IMR-90 (cell line): ENCODE results near the gene ARHGAP18. TPM values are rescaled to one million over a fixed set of nuclear protein-coding genes. Genes with fewer than 3 reads are reported as not detected.

Experiments
- ATAC-seq: fragments of 200-7000 bp; cut with Tn5 transposase; 2 replicates; pipeline ENCODE4 v1.9.1; 2020; ENCODE audit warnings: low read depth, mild to moderate bottlenecking, moderate library complexity
- BruUV-seq: library from RNA; stranded (reverse); fragments of 400-500 nt; replicated peaks from 2 replicates; lab custom pipeline; 2021; lab: Mats Ljungman, UMichigan
- CTCF ChIA-PET: fragments of 300-600 bp; formaldehyde crosslinking; extraction: SDS; loops from one replicate; lab custom pipeline; 2021; ENCODE audit warnings: antibody characterized with exemption; lab: Yijun Ruan, JAX
- POLR2A ChIA-PET: fragments of 300-600 bp; sonication (Branson Sonifier 250); formaldehyde crosslinking; loops from one replicate; lab custom pipeline; 2022; ENCODE audit warnings: antibody characterized with exemption; ENCODE audit not compliant: unreplicated experiment; lab: Charles Lee
- DNase-seq: peaks from one replicate; pipeline ENCODE4 v3.0.0; 2013
- H2AFZ ChIP-seq: replicated peaks from 2 replicates; pipeline ENCODE3; 2013; ENCODE audit warnings: low read length, mild to moderate bottlenecking; ENCODE audit not compliant: poor library complexity
- H2AK5ac ChIP-seq: 2 replicates; pipeline ENCODE4 v1.6.1; 2013; ENCODE audit warnings: low read depth, low read length, inconsistent platforms
- H2AK9ac ChIP-seq: replicated peaks from 2 replicates; pipeline ENCODE3; 2013; ENCODE audit warnings: mild to moderate bottlenecking, low read depth, low read length, moderate library complexity; ENCODE audit not compliant: poor library complexity
- H2BK120ac ChIP-seq: 2 replicates; pipeline ENCODE4 v1.6.1; 2013; ENCODE audit warnings: low read depth, low read length, inconsistent platforms
- H2BK15ac ChIP-seq: 3 replicates; pipeline ENCODE4 v1.6.1; 2013; ENCODE audit warnings: low read depth, low read length, inconsistent platforms
- H2BK20ac ChIP-seq: 2 replicates; pipeline ENCODE4 v1.6.1; 2013; ENCODE audit warnings: low read depth, mild to moderate bottlenecking, inconsistent platforms, low read length, moderate library complexity
- H2BK5ac ChIP-seq: 2 replicates; pipeline ENCODE4 v1.6.1; 2013; ENCODE audit warnings: mild to moderate bottlenecking, low read depth, low read length, inconsistent platforms; ENCODE audit not compliant: poor library complexity, severe bottlenecking
- H3K14ac ChIP-seq: replicated peaks from 2 replicates; pipeline ENCODE4 v1.6.1; 2013; ENCODE audit warnings: low read depth, low read length, inconsistent platforms
- H3K18ac ChIP-seq: 2 replicates; pipeline ENCODE4 v1.6.1; 2013; ENCODE audit warnings: low read depth, low read length, control low read depth
- H3K23ac ChIP-seq: 2 replicates; pipeline ENCODE4 v1.6.1; 2013; ENCODE audit warnings: low read depth, low read length, inconsistent platforms
- H3K27ac ChIP-seq: 2 replicates; pipeline ENCODE4 v1.5.1; 2013; ENCODE audit warnings: mild to moderate bottlenecking, control low read depth, low read length; ENCODE audit not compliant: insufficient read depth
- H3K27me3 ChIP-seq: 2 replicates; pipeline ENCODE4 v1.6.1; 2013; ENCODE audit warnings: low read length; ENCODE audit not compliant: control insufficient read depth, insufficient read depth
- H3K36me3 ChIP-seq: 2 replicates; pipeline ENCODE4 v1.6.1; 2013; ENCODE audit warnings: low read length, mixed read lengths; ENCODE audit not compliant: control insufficient read depth, insufficient read depth
- H3K4ac ChIP-seq: 2 replicates; pipeline ENCODE4 v1.6.1; 2013; ENCODE audit warnings: low read depth, low read length, inconsistent platforms
- H3K4me1 ChIP-seq: 2 replicates; pipeline ENCODE4 v1.6.1; 2013; ENCODE audit warnings: low read length, mixed read lengths; ENCODE audit not compliant: control insufficient read depth, insufficient read depth
- H3K4me2 ChIP-seq: 2 replicates; pipeline ENCODE4 v1.6.1; 2013; ENCODE audit warnings: low read depth, mild to moderate bottlenecking, control low read depth, low read length, moderate library complexity
- H3K4me3 ChIP-seq: 2 replicates; pipeline ENCODE4 v1.5.1; 2013; ENCODE audit warnings: low read depth, mild to moderate bottlenecking, control low read depth, low read length, moderate library complexity; ENCODE audit not compliant: insufficient read depth
- H3K56ac ChIP-seq: 2 replicates; pipeline ENCODE4 v1.6.1; 2013; ENCODE audit warnings: low read length, inconsistent platforms; ENCODE audit not compliant: insufficient read depth; ENCODE audit errors: extremely low read depth
- H3K79me1 ChIP-seq, 2 experiments: 2 replicates each; pipeline ENCODE4 v1.6.1; 2013; ENCODE audit warnings: low read length in 2 of 2, inconsistent platforms in 1 of 2, low read depth in 1 of 2
- H3K9ac ChIP-seq: 2 replicates; pipeline ENCODE4 v1.6.1; 2013; ENCODE audit warnings: low read depth, low read length, control low read depth
- H3K9me1 ChIP-seq: 2 replicates; pipeline ENCODE4 v1.6.1; 2013; ENCODE audit warnings: low read length, inconsistent platforms; ENCODE audit not compliant: insufficient read depth
- H3K9me3 ChIP-seq: 2 replicates; pipeline ENCODE4 v1.6.1; 2013; ENCODE audit warnings: low read length; ENCODE audit not compliant: control insufficient read depth, insufficient read depth
- H4K20me1 ChIP-seq: 2 replicates; pipeline ENCODE4 v1.6.1; 2013; ENCODE audit warnings: low read length, inconsistent platforms; ENCODE audit not compliant: insufficient read depth
- H4K5ac ChIP-seq: 2 replicates; pipeline ENCODE4 v1.6.1; 2013; ENCODE audit warnings: mild to moderate bottlenecking, low read depth, low read length, control low read depth
- H4K8ac ChIP-seq, 2 experiments: 2 replicates each; pipeline ENCODE4 v1.6.1; 2013; ENCODE audit warnings: low read depth in 2 of 2, low read length in 2 of 2, control low read depth in 1 of 2, inconsistent platforms in 1 of 2
- H4K91ac ChIP-seq: 2 replicates; pipeline ENCODE4 v1.6.1; 2013; ENCODE audit warnings: low read depth, low read length, inconsistent platforms; ENCODE audit not compliant: insufficient read depth
- BHLHE40 ChIP-seq: fragments of 150-350 bp; IDR thresholded peaks from 2 replicates; pipeline ENCODE4 v1.6.1; 2016; ENCODE audit warnings: mild to moderate bottlenecking, low read depth, low read length
- CEBPB ChIP-seq: IDR thresholded peaks from 2 replicates; pipeline ENCODE4 v1.6.1; 2012; ENCODE audit warnings: low read depth, low read length, improper control_type of control experiment
- CHD1 ChIP-seq: IDR thresholded peaks from 2 replicates; pipeline ENCODE4 v1.6.1; 2012; ENCODE audit warnings: low read depth, low read length, improper control_type of control experiment
- CTCF ChIP-seq: conservative IDR thresholded peaks from 2 replicates; pipeline ENCODE4 v1.5.1; 2012; ENCODE audit warnings: mild to moderate bottlenecking, low read depth, low read length, improper control_type of control experiment
- FOS ChIP-seq: fragments of 150-350 bp; IDR thresholded peaks from 2 replicates; pipeline ENCODE4 v1.6.1; 2016; ENCODE audit warnings: low read depth, low read length
- MAFK ChIP-seq: IDR thresholded peaks from 2 replicates; pipeline ENCODE4 v1.6.1; 2012; ENCODE audit warnings: low read depth, low read length, improper control_type of control experiment
- MAZ ChIP-seq: IDR thresholded peaks from 2 replicates; pipeline ENCODE4 v1.6.1; 2012; ENCODE audit warnings: low read depth, mild to moderate bottlenecking, low read length, improper control_type of control experiment, moderate library complexity, borderline replicate concordance
- MXI1 ChIP-seq: IDR thresholded peaks from 2 replicates; pipeline ENCODE4 v1.6.1; 2012; ENCODE audit warnings: low read depth, mild to moderate bottlenecking, low read length, moderate library complexity, borderline replicate concordance
- NFE2L2 ChIP-seq: fragments of 150-350 bp; IDR thresholded peaks from 2 replicates; pipeline ENCODE4 v1.6.1; 2016; ENCODE audit warnings: low read depth, mild to moderate bottlenecking, low read length
- POLR2A ChIP-seq: IDR thresholded peaks from 2 replicates; pipeline ENCODE4 v1.6.1; 2012; ENCODE audit warnings: mild to moderate bottlenecking, low read depth, low read length
- RAD21 ChIP-seq: IDR thresholded peaks from 2 replicates; pipeline ENCODE4 v1.6.1; 2012; ENCODE audit warnings: low read length, improper control_type of control experiment
- RCOR1 ChIP-seq: IDR thresholded peaks from 2 replicates; pipeline ENCODE4 v1.6.1; 2012; ENCODE audit warnings: mild to moderate bottlenecking, low read length, improper control_type of control experiment; ENCODE audit not compliant: insufficient replicate concordance
- RFX5 ChIP-seq: IDR thresholded peaks from 2 replicates; pipeline ENCODE4 v1.8.0; 2012; ENCODE audit warnings: low read depth, mild to moderate bottlenecking, low read length, moderate library complexity
- SMC3 ChIP-seq: fragments of 150-350 bp; IDR thresholded peaks from 2 replicates; pipeline ENCODE4 v1.6.1; 2016; ENCODE audit warnings: low read depth, mild to moderate bottlenecking, antibody characterized with exemption, low read length, moderate library complexity
- USF2 ChIP-seq: fragments of 150-350 bp; IDR thresholded peaks from 2 replicates; pipeline ENCODE4 v1.6.1; 2017; ENCODE audit warnings: mild to moderate bottlenecking, antibody characterized with exemption, low read length, low read depth
- WGBS, 2 experiments: methylation state at CpG; one replicate each; pipeline versions ENCODE4 v1.1.5 to v1.1.7; 2013; ENCODE audit warnings: missing lambda C conversion rate in 2 of 2; ENCODE audit not compliant: insufficient read length in 1 of 2; ENCODE audit errors: extremely low coverage in 2 of 2; 5-methylcytosine and 5-hydroxymethylcytosine counted together
- dilution Hi-C: fragments of 300-500 bp; cut with HindIII; formaldehyde crosslinking; loops from one replicate; pipeline ENCODE4 v1.14.3; 2018; ENCODE audit warnings: low sequenced_read_pairs; ENCODE audit not compliant: unreplicated experiment
- in situ Hi-C: fragments of 300-500 bp; cut with MboI; formaldehyde crosslinking; loops from 3 replicates; pipeline ENCODE4 v1.14.3; 2019; ENCODE audit warnings: low sequenced_read_pairs, inconsistent platforms, mixed read lengths
- intact Hi-C: fragments of 100-400 bp; cut with micrococcal nuclease; formaldehyde crosslinking; loops from 2 replicates; pipeline ENCODE4 v1.10.0; 2022
- polyA plus RNA-seq, 3 experiments: library from polyadenylated mRNA; depleted of rRNA; stranded (reverse); fragments of >200 nt; gene quantifications; 2 replicates each; pipeline ENCODE4 v1.2.3, GENCODE V29; 2012; ENCODE audit warnings: low replicate concordance in 1 of 3
- total RNA-seq: library from RNA; depleted of rRNA; stranded (reverse); fragments of >200 nt; gene quantifications from 2 replicates; pipeline ENCODE4 v1.2.3, GENCODE V29; 2012
- TF ChIP-seq, protein P1 (sequence below): fragments of 150-350 bp; IDR thresholded peaks from 2 replicates; pipeline ENCODE4 v1.6.1; 2016; ENCODE audit warnings: low read depth, mild to moderate bottlenecking, low read length, moderate library complexity, borderline replicate concordance

The ARHGAP18 gene
- total and polyA plus RNA-seq, 2 of the 4 experiments (the other 2 are of a cell fraction): 6.2 to 17.0 TPM

DNA sequence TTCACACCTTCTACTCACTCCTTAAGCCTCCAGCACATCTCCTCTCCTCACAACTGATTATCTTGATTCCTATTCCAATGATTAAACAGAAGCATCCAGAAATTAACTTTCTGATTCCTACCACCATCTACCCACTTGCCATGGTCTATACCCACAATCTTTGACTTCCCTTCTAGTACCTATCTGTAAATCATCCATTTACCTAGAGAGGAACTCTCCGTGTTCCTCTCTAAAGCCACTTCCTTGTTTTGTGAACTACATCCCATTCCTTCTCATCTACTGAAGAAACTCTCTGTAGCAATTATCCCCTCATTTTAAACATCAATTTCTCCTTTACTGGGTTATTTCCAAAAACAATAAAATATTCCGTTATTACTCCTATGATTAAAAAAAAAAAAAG is 167.3 kb downstream of the ARHGAP18 start:
- Histone ChIP-seq H3K36me3 (no peaks in the 10 kb centered on the region), H2AFZ (no peak overlapping the region), H4K91ac (no peak overlapping the region), H3K9ac (no peak overlapping the region), H3K79me1 (no peaks in the 10 kb centered on the region), H2BK20ac (no peak overlapping the region), H2BK15ac (no peak overlapping the region), H4K8ac (no peak overlapping the region), H2AK9ac (no peak overlapping the region), H3K27me3 (no peaks in the 10 kb centered on the region), H3K9me3 (no peaks in the 10 kb centered on the region), H3K4me2 (no peak overlapping the region), H3K4ac (no peak overlapping the region), H3K23ac (no peak overlapping the region), H4K5ac (no peak overlapping the region), H3K4me3 (no peak overlapping the region), H2AK5ac (no peak overlapping the region), H3K18ac (no peak overlapping the region), H3K9me1 (no peaks in the 10 kb centered on the region), H3K27ac (no peak overlapping the region), H4K20me1 (no peaks in the 10 kb centered on the region), H2BK5ac (no peak overlapping the region), H3K56ac (no peak overlapping the region), H2BK120ac (no peak overlapping the region), H3K14ac (no peak overlapping the region), H3K4me1 (no peaks in the 10 kb centered on the region)
- POLR2A ChIA-PET: no interaction called here
- in situ Hi-C loops (no loop called here), intact Hi-C loops (no loop called here), dilution Hi-C loops (no loop called here)
- TF ChIP-seq POLR2A (no peak), FOS (no peak), CHD1 (no peak), MXI1 (no peak), CTCF (no peak), RFX5 (no peak), RCOR1 (no peak), MAZ (no peak), USF2 (no peak), CEBPB (no peak), MAFK (no peak), SMC3 (no peak), RAD21 (no peak), NFE2L2 (no peak), BHLHE40 (no peak)
- TF ChIP-seq, protein P1, sequence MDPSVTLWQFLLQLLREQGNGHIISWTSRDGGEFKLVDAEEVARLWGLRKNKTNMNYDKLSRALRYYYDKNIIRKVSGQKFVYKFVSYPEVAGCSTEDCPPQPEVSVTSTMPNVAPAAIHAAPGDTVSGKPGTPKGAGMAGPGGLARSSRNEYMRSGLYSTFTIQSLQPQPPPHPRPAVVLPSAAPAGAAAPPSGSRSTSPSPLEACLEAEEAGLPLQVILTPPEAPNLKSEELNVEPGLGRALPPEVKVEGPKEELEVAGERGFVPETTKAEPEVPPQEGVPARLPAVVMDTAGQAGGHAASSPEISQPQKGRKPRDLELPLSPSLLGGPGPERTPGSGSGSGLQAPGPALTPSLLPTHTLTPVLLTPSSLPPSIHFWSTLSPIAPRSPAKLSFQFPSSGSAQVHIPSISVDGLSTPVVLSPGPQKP: no peak
- no peak for ATAC-seq
- no TSS peak for BruUV-seq
- CTCF ChIA-PET: no interaction called here
- WGBS, 2 experiments: 100% methylated on average over 1 of the region's 2 CpGs
- DNase-seq: no peak
